Mesothelial cell of epicardium (in vitro differentiated cells): Measurements from ENCODE around the gene TGFA. TPM values are rescaled to one million over a fixed set of nuclear protein-coding genes. Genes with fewer than 3 reads are reported as not detected.

Experiments used
- DNase-seq, 2 experiments: peaks; one replicate each; pipeline ENCODE4 v3.0.0; 2021; ENCODE audit warnings: low spot score in 2 of 2; ENCODE audit not compliant: unreplicated experiment in 2 of 2
- H3K27ac Mint-ChIP-seq: 2 replicates; pipeline ENCODE4 v1.8.0; 2021; ENCODE audit warnings: mixed read lengths
- H3K27me3 Mint-ChIP-seq: 2 replicates; pipeline ENCODE4 v1.8.0; 2021; ENCODE audit warnings: low read depth, mixed read lengths
- H3K36me3 Mint-ChIP-seq: 2 replicates; pipeline ENCODE4 v1.8.0; 2021; ENCODE audit warnings: mixed read lengths
- H3K4me1 Mint-ChIP-seq: 2 replicates; pipeline ENCODE4 v1.8.0; 2021; ENCODE audit warnings: mixed read lengths
- H3K4me3 Mint-ChIP-seq: 2 replicates; pipeline ENCODE4 v1.8.0; 2021; ENCODE audit warnings: mild to moderate bottlenecking, moderate library complexity, mixed read lengths
- H3K9me3 Mint-ChIP-seq: 2 replicates; pipeline ENCODE4 v1.8.0; 2021; ENCODE audit warnings: mixed read lengths
- CTCF ChIP-seq: fragments of 200-600 bp; sonication (generic); IDR thresholded peaks from one replicate; pipeline ENCODE4 v1.5.0; 2021; ENCODE audit warnings: antibody characterized with exemption; ENCODE audit not compliant: unreplicated experiment
- total RNA-seq: library from RNA; stranded (reverse); gene quantifications from 3 replicates; pipeline ENCODE4 v1.2.1, GENCODE V29; 2021

Gene TGFA
- total RNA-seq, 1 donor from 2014 or later, result 0.96 TPM

GRCh38 chr2:70463581-70463980 lies 90.0 kb downstream of the TGFA start:
- H3K9me3 Mint-ChIP-seq, result no peaks in the 10 kb centered on the region
- no peak overlapping the region for H3K27ac Mint-ChIP-seq
- no peaks in the 10 kb centered on the region for H3K4me1 Mint-ChIP-seq
- TF ChIP-seq CTCF, result no peak
- H3K4me3 Mint-ChIP-seq, result no peak overlapping the region
- no peaks in the 10 kb centered on the region for H3K36me3 Mint-ChIP-seq
- peaks cover 32% of the 10 kb centered on the region for H3K27me3 Mint-ChIP-seq
- DNase-seq, result no peak

GRCh38 chr2:70461981-70462876 lies 91.4 kb downstream of the TGFA start:
- H3K27me3 Mint-ChIP-seq, result peaks cover 37% of the 10 kb centered on the region

GRCh38 chr2:70461414-70461813 lies 92.2 kb downstream of the TGFA start:
- no peak for DNase-seq
- Mint-ChIP-seq H3K36me3 (no peaks in the 10 kb centered on the region), H3K27ac (no peak overlapping the region), H3K4me1 (no peaks in the 10 kb centered on the region), H3K27me3 (peaks cover 37% of the 10 kb centered on the region), H3K4me3 (no peak overlapping the region), H3K9me3 (no peaks in the 10 kb centered on the region)
- TF ChIP-seq CTCF, result no peak

More at GRCh38 chr2:70461981-70462876, 91.4 kb downstream of the TGFA start:
- Mint-ChIP-seq H3K36me3 (no peaks in the 10 kb centered on the region), H3K9me3 (no peaks in the 10 kb centered on the region), H3K27ac (no peak overlapping the region), H3K4me3 (no peak overlapping the region), H3K4me1 (no peaks in the 10 kb centered on the region)
- no peak for TF ChIP-seq CTCF
- no peak for DNase-seq

GRCh38 chr2:70460333-70460732 lies 93.3 kb downstream of the TGFA start:
- no peak for TF ChIP-seq CTCF
- Mint-ChIP-seq H3K9me3 (no peaks in the 10 kb centered on the region), H3K27me3 (peaks cover 36% of the 10 kb centered on the region), H3K4me3 (no peak overlapping the region), H3K4me1 (no peaks in the 10 kb centered on the region), H3K36me3 (no peaks in the 10 kb centered on the region), H3K27ac (no peak overlapping the region)
- no peak for DNase-seq

GRCh38 chr2:70458661-70459060 lies 95.0 kb downstream of the TGFA start:
- H3K9me3 Mint-ChIP-seq, result no peaks in the 10 kb centered on the region
- H3K36me3 Mint-ChIP-seq, result no peaks in the 10 kb centered on the region
- no peak overlapping the region for H3K4me3 Mint-ChIP-seq
- DNase-seq, result no peak
- H3K27ac Mint-ChIP-seq, result no peak overlapping the region
- peaks cover 37% of the 10 kb centered on the region for H3K27me3 Mint-ChIP-seq
- no peak for TF ChIP-seq CTCF
- H3K4me1 Mint-ChIP-seq, result no peaks in the 10 kb centered on the region
